ENCODE measurements around the gene CYP2R1.
"Not testable (repeated sequence)": the region's sequence is repeated elsewhere in the genome, so short reads cannot be mapped to it uniquely, and the experiment has no call there.

The CYP2R1 gene

DNA sequence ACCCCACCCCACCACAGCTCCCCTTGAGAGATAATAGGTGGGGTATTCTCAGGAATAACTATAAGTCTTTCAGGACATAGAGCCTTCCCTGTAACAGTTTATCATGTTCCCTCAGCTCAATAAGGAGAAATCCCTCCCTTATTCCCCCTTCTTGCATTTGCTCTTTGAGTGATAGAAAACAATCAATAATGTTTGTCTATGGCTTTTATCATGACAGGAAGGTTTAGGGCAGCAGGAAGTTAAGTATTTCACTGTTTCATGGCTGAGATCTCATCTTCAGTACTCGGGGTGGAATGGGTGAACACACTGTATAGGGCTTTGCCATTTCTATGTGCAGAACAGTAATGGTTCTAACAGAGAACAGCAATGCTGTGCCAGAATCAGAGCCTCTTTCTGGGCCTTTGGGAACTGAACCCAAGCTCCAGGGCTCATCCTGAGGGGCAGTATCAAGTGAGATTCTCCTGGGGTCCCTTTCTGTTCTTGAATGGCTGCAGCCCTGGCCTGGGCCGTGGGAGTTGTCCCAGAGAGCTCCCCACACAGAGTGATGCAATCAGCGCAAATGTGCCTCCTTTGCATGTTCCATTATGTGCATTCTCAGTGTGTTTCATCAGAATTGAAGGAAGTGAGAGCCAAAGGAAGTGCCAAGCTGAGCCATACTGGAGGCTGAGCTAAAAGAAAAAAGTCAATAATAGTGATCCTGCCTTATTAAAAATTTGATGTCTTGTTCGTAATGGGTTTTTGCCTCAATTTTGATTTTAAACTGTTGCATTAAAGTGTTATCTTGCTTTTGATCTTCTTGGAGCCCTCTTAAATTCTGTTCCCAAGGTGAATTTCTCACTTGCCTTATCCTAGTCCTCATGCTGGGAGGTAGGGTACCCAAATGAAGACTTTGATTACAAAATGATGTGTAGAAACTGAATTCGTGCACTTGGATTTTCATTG is 2.9 kb upstream of the CYP2R1 start:
- intact Hi-C loops (cut with DNase I), result loop anchor here (5.0 kb wide), 1 partner anchor 373 kb away; the partner anchor contains the start of gene PSMA1
- DNase-seq, result peak in 4 of 10 donors; percentile 18 to 74 (median 42)

DNA sequence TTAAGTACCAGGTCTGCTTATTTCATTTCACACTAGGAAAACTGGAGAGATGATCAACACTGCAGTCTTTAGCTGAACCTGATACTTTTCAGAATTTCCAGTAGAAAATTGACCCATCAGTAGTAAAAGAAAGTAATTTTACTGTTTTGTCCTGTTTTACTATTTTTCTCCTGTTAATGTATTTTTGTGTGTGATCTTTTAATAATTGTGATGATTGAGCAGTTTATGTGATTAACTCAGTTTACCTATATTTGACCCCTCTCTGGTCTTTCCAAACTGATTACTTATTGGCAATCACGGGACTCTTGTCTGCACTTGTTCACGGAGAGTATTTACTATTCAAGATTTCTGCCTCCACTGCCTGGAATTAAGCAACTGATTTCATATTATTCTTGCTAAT is 546 bp upstream of the CYP2R1 start:
- no peak for DNase-seq
- intact Hi-C loops (cut with DNase I), result loop anchor here (5.0 kb wide), 1 partner anchor 370 kb away; the partner anchor contains the start of gene PSMA1

DNA sequence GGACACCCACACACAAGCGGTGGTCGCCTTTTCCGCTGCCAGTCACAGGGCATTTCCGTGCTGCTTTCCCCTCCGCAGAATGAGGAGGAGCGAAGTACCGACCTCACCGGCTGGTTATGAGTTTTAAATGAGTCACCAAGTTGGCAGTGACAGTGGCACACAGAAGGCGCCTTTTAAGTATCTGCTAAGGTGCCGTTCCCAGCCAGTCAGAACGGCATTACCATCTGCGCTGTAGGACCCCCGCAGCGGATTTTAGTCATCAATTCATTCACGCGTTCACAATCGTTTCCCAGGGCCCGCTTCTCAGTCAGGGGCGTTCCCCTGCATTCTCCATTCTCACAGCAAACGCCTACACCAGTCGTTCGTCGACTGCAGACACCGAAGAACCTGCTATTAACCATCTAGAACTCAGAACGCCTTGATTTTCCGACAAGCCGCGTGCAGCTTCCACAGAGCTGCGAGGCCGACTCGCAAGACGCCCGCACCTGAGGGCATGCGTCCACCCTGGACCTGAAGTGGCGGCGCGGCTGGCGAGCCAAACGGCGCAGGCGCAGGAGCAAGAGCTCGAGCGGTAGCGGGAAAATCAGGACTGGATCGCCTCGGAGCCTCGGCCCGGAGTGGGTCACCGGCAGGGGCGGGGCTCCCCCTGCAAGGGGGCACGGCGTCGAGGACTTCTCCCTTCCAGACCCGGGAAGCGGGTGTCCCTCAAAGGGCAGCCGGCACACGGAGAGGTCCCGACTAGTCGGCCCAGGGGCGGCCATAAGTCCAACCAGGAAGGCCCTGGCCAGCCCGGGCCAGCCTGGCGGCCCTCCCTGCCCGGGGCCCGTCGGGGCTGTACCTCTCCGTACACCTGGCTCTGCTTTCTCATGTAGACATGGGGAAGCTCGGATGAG is 642 bp downstream of the CYP2R1 start:
- peak; percentile 79 to 98 (median 84) for DNase-seq
- intact Hi-C loops (cut with DNase I), result loop anchor here (5.0 kb wide), 1 partner anchor 369 kb away; the partner anchor contains the start of gene PSMA1

DNA sequence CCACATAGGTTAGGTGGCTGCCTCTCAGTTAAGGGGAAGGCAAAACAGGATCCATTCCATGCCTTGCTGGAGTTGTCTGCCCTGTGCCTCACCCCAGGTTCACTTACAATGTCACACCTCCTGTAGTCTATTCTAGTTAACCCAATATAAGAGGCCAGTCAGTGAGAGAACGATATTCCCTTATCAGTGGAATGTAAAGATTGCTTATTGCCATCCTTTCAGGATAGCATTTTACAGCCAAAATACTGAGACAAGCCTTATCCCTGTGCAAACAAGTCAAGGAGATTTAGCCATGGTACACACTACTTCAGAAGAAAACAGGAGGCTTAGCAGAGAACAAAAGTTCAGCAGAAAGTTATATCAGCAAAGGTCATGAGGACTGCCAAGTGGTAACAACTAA is 5.5 kb downstream of the CYP2R1 start:
- no peak for DNase-seq
- intact Hi-C loops (cut with DNase I), result no loop called here

DNA sequence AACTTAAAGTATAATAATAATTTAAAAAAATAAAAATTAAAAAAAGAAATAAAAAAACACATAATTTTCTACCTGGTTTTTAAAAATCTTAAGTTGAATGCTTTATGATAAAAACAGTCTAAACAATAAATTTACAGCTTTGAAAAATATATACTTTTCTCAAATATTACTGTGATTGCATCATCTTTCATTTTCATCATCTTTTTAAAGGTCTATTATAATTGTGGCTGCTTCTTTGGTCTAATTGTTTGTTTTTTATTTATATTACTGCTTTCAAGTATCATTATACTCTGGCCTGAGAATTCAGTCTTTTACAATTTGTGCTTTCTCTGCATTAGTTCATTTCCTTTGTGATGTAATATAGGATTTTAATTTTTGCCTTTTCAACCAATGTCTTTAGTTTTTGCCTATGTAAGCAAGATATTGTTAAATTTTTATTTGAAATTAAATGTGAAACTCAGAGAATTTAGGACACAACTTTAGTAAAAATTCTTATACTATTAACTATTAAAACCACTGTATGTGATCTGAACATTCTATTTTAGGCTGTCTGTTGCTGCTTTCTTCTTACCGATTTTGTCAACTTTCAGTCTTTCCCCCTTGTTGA is 7.3 kb downstream of the CYP2R1 start:
- DNase-seq, result no peak
- intact Hi-C loops (cut with DNase I), result no loop called here

DNA sequence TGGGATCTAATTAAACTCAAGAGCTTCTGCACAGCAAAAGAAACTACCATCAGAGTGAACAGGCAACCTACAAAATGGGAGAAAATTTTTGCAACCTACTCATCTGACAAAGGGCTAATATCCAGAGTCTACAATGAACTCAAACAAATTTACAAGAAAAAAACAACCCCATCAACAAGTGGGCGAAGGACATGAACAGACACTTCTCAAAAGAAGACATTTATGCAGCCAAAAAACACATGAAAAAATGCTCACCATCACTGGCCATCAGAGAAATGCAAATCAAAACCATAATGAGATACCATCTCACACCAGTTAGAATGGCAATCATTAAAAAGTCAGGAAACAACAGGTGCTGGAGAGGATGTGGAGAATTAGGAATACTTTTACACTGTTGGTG is 8.3 kb downstream of the CYP2R1 start:
- DNase-seq; intact Hi-C loops (cut with DNase I): not testable (repeated sequence)

DNA sequence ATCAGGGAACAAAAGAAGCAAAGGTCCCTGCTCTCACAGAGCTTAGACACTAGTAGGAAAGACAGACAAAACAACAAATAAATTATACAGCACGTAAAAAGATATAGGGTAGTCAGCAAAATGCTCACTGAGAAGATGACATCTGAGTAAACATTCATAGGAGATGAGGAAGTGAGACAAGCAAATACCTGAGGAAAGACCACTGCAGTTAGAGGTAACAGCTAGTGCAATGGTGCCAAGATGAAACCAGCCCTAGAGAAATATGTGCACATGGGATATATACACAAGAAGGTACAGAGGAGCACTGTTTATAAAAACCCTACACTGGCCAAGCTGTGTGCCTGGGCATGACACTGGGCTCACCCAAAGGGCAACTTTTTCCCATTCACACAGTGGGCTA is 9.8 kb downstream of the CYP2R1 start:
- intact Hi-C loops (cut with DNase I), result no loop called here

DNA sequence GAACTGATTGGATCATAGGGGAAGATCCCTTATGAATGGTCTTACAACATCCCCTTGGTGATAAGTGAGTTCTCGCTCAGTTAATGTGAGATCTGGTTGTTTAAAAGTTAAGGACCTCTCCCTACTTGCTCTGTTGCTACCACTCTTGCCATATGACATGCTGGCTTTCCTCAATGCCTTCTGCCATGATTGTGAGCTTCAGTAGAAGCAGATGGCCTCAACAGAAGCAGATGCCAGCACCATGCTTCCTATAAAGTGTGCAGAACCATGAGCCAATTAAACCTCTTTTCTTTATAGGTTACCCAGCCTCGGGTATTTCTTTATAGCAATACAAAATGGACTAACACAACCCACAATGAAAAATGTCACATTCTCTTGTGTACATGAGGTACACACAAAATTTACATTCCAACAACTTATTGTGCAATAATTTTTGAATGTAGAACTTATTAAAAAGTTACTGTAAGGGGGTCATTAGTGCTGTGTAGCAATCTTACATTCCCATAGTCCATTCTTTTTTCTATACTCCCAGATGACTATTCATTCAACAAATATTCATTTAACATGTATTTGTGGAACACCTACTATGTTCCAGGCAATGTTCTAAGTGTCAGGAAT is 10.3 kb downstream of the CYP2R1 start:
- intact Hi-C loops (cut with DNase I), result no loop called here
- peak in 1 of 10 donors; percentile 36 for DNase-seq

More for the DNA sequence above, 9.8 kb downstream of the CYP2R1 start:
- DNase-seq, result no peak

DNA sequence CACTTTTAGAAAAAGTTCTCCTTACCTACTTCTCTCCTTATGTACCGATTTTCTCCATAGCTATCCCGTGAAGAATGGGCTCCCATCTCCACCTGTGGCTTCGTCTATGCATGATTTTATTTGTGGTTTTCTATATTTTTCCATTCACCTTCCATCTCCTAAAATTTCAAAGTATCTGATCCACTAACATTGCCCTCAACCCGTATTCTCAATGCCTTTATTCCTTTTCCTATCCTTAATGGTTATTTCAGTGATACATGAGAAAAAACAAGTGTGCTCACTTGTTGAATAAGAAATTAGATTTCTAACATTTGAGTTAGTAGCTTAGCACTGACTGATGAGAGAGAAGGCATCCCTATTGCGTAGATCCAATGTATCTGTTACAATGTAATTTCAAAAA is 16.9 kb downstream of the CYP2R1 start:
- intact Hi-C loops (cut with DNase I), result no loop called here
- no peak for DNase-seq

DNA sequence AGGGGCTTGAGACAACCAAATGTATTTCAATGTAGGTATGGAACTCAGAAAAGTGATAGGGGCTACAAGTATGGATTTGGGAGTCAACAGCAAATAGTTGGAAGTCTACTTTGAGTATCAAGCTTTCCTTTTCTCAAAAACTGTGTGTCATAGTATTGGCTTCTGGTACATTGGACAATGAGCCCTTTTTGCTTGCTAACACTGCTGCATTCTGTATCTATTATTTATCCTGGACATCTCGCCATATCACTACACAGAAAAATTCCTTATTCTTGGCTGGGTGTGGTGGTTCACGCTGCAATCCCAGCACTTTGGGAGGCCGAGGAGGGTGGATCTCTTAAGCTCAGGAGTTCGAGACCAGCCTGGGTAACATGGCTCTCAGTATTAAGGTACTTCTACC is 18.4 kb downstream of the CYP2R1 start:
- intact Hi-C loops (cut with DNase I), result no loop called here
- DNase-seq, result no peak

DNA sequence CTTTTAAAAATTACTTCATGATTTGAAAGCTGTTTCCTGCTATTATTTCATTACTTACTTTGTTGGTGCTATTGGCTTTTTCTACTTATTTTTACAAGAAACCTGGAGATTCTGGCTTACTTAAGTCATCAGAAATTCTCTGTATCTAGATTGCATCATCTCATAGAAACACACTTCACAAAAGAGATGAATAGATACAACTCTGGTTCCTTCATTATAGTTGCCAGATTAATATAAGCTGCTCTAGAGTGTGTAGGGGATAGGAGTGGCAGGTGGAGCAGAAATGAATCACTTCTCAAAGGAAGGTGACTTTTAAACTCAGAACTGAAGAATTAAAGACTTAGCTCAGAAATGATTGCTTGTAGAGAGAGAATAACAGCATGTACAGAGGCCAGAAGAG is 20.0 kb downstream of the CYP2R1 start:
- intact Hi-C loops (cut with DNase I), result no loop called here
- no peak for DNase-seq

DNA sequence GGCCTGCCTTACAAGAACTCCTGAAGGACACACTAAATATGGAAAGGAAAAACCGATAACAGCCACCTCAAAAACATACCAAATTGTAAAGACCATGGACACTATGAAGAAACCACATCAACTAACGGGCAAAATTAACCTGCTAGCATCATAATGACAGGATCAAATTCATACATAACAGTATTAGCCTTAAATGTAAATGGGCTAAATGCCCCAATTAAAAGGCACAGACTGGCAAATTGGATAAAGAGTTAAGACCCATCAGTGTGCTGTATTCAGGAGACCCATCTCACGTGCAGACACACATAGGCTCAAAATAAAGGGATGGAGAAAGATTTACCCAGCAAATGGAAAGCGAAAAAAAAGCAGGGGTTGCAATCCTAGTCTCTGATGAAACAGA is 28.3 kb downstream of the CYP2R1 start:
- DNase-seq; intact Hi-C loops (cut with DNase I): not testable (repeated sequence)

DNA sequence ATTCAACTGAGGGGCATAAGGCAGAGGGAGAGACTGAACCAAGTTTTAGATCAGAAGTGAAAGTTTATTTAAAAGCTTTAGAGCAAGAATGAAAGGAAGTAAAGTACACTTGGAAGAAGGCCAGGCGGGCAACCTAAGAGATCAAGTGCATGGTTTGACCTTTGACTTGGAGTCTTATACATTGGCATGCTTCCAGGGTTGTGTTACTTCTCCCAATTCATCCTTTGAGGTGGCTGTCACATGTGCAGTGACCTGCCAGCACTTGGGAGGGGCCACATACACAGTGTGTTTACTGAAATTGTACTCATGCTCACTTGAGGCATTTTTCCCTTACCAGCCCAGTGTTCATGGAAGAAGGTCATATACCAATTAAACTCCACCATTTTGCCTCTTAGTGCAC is 30.4 kb downstream of the CYP2R1 start:
- DNase-seq, result peak in 1 of 10 donors; percentile 40
- intact Hi-C loops (cut with DNase I), result no loop called here

DNA sequence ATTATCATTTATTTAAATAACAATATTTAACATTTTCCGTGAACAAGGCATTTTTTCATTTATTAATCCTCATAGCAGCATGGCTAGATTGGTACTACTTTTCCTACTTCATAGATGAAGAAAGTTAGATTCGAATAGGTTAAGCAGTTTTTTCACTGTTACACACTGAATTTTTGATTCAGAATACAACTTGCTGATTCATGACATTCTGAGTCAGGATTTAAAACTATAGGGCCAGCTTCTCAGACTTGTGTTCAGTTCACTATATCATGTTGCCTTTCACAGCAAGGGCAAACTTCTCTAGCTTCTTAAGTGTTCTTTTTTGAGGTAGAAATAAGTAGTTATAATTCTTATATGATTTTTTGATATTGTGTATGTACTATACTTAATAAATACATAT is 31.5 kb downstream of the CYP2R1 start:
- DNase-seq, result no peak
- intact Hi-C loops (cut with DNase I), result no loop called here

DNA sequence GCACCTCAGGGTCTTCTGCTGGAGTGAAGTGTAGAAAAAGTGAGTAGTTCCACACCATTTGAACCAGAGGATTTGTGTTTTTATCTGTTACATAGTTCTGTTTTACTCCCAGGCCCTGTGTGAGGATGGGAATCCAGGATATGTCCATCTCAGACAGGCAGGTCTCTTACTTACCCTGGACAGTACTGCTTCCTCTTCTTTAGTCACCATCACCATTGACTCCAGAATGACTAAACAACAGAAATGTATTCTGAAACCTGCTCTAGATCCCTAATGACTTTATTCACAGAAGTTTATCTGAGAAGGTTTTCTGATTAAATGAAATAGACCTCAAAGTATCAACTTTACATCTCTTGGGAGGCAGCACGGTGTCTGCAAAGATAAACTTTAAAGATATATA is 33.6 kb downstream of the CYP2R1 start:
- intact Hi-C loops (cut with DNase I), result no loop called here
- DNase-seq, result no peak

DNA sequence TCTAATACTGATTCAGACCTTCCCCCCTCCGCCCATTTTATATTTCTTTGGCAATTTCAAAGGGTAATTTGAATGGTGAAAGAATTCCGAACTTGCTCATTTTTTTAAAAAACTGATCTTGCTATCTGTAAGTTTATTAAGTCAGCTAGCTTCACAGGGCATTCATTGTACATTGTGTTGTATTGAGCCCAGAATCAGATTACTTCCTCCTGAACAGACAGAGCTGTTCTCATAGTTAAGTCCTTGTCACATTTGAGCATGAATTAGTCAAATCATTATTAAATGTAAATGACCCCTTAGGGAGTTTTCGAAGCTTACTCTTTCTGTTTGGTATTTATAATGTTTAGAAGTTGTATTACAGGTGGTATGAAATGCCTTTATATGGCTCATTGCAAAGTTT is 34.4 kb downstream of the CYP2R1 start:
- intact Hi-C loops (cut with DNase I), result no loop called here
- no peak for DNase-seq

DNA sequence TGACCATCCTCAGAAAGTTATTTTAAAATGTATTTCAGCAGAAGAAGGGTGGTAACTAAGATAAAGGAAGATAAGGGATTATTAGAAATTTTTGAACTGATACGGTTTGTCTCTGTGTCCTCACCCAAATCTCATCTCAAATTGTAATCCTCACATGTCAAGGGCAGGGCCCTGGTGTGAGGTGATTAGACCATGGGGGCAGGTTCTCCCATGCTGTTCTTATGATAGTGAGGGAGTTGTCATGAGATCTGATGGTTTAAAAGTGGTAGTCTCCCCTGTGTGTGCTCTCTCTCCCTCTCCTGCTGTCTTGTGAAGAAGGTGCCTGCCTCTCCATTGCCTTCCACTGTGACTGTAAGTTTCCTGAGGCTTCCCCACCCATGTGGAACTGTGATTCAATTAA is 36.1 kb downstream of the CYP2R1 start:
- intact Hi-C loops (cut with DNase I), result no loop called here
- no peak for DNase-seq

DNA sequence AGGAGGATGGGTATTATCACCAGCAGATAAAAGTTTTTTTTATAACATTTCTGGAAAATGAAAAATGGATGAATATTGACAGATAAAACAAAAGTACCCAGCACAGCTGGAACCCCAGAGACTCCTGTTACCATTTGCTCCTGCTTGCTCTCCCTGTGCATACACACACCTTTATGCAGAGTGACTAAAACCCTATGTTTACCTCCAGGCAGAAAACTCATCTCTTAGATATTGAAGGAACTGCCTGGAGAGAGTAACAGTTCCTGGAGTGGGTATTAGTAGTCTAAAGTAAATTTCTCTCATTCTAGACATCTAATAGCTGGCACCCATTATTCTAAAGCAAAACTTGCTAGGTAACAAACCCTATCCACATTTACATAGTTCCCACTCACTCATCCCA is 38.0 kb downstream of the CYP2R1 start:
- no peak for DNase-seq
- intact Hi-C loops (cut with DNase I), result no loop called here

DNA sequence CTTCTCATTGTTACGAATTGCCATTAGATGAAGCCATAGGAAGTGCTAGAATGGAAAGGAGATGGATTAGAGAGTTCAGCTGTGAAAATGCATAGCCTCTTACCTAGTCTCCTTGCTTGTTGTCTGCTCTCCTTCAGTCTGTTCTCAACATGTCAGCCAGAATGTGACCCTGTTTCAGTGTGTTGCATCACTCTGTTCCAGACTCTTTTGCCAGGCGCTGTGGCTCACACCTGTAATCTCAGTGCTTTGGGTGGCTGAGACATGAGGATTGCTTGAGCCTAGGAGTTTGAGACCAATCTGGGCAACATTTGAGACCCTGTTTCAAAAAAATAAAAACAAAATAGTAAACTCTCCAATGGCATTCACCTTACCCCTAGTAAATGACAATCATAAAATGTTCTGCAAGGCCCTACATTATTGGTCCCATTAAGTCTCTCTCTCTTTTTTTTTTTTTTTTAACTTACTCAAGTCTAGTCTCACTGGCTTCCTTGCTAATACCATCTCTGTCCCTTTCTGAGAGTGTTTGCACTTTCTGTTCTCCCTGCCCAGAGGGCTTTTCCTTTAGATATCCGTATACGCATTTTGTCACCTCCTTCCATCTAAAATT is 39.4 kb downstream of the CYP2R1 start:
- intact Hi-C loops (cut with DNase I), result no loop called here
- no peak for DNase-seq

DNA sequence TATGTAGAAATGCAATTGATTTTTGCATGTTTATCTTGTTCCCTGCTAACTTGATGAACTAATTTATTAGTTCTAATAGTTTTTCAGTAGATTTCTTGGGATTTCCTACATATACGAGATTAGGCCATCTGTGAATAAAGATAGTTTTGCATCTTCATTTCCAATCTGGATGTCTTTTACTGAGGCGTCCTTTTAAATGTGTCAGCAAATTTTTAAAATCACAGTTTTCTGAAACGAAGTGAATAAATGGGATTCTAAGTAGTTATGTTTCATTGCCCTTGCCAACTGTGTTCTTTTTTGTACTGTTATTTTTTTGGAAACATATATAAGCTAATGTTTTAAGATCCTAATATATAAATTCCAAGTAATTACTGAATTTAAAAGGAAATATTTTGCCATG is 50.0 kb downstream of the CYP2R1 start:
- DNase-seq, result no peak
- intact Hi-C loops (cut with DNase I), result no loop called here
